Fibroblast of upper back skin (primary cell): ENCODE results near the gene PPP1R15B.
A peak's percentile ranks its signal among the peaks of the same experiment; 100 is the strongest.

Source experiments
- DNase-seq: peaks from one replicate; pipeline ENCODE4 v3.0.0-alpha.2; 2013

PPP1R15B gene

GRCh38 chr1:204363335-204364114 is 48.1 kb downstream of the PPP1R15B start:
- peak; percentile 70 for DNase-seq

- no peak for DNase-seq
Observed at GRCh38 chr1:204362984-204363334, 48.7 kb downstream of the PPP1R15B start.

GRCh38 chr1:204361781-204362180 is 49.8 kb downstream of the PPP1R15B start:
- no peak for DNase-seq

GRCh38 chr1:204361341-204361771 is 50.3 kb downstream of the PPP1R15B start:
- DNase-seq: no peak

- DNase-seq: no peak
Observed at GRCh38 chr1:204360314-204360713, 51.3 kb downstream of the PPP1R15B start.

GRCh38 chr1:204359474-204360255 is 52.0 kb downstream of the PPP1R15B start, which contains the start of gene PLEKHA6:
PLEKHA6 (minus strand) TSS chr1:204359929; CDS start chr1:204273727, 86,202 bp downstream.
- DNase-seq: peak; percentile 66

- no peak for DNase-seq
Observed at GRCh38 chr1:204359131-204359473, 52.5 kb downstream of the PPP1R15B start.

GRCh38 chr1:204358605-204359004 is 53.0 kb downstream of the PPP1R15B start:
- DNase-seq: no peak

- no peak for DNase-seq
Observed at GRCh38 chr1:204357551-204358490, 53.8 kb downstream of the PPP1R15B start.

GRCh38 chr1:204356997-204357396 is 54.6 kb downstream of the PPP1R15B start:
- DNase-seq: no peak

GRCh38 chr1:204355913-204356312 is 55.7 kb downstream of the PPP1R15B start:
- no peak for DNase-seq

- DNase-seq: no peak
Observed at GRCh38 chr1:204354579-204354978, 57.0 kb downstream of the PPP1R15B start.
